Measurements from ENCODE around the gene VWA3A.

DNA sequence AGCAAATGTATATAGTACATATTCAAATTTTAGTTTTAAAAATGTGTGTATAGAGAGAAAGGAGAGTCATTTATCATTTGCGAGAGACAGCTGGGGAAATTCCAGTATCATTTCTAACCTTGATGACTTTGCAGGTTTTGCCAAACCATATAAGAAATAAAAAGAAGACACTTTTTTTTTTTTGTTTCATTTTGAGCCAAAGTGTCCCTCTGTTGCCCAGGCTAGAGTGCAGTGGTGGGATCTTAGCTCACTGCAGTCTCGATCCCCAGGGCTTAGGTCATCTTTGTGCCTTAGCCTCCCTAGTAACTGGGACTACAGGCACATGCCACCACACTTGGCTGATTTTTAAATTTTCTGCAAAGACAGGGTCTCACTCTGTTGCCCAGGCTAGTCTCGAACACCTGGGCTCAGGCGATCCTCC is 38.4 kb upstream of the VWA3A start:
- TF ChIP-seq, protein P1, sequence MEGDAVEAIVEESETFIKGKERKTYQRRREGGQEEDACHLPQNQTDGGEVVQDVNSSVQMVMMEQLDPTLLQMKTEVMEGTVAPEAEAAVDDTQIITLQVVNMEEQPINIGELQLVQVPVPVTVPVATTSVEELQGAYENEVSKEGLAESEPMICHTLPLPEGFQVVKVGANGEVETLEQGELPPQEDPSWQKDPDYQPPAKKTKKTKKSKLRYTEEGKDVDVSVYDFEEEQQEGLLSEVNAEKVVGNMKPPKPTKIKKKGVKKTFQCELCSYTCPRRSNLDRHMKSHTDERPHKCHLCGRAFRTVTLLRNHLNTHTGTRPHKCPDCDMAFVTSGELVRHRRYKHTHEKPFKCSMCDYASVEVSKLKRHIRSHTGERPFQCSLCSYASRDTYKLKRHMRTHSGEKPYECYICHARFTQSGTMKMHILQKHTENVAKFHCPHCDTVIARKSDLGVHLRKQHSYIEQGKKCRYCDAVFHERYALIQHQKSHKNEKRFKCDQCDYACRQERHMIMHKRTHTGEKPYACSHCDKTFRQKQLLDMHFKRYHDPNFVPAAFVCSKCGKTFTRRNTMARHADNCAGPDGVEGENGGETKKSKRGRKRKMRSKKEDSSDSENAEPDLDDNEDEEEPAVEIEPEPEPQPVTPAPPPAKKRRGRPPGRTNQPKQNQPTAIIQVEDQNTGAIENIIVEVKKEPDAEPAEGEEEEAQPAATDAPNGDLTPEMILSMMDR (conservative IDR thresholded peaks at IDR 0.05 in 1 of 2, IDR thresholded peaks at IDR 0.05 in 1 of 2; ENCODE audit: low read depth in 1 of 2, low read length in 2 of 2), result no peak
- no peak for TF ChIP-seq EZH2 (IDR thresholded peaks at IDR 0.05; ENCODE audit: low read length, missing control alignments)
